ENCODE measurements around the gene RNASET2.

RNASET2 gene, protein sequence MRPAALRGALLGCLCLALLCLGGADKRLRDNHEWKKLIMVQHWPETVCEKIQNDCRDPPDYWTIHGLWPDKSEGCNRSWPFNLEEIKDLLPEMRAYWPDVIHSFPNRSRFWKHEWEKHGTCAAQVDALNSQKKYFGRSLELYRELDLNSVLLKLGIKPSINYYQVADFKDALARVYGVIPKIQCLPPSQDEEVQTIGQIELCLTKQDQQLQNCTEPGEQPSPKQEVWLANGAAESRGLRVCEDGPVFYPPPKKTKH

GRCh38 chr6:166956444-166957086 is at the start of gene RNASET2:
TSS of gene RNASET2 (minus strand) at chr6:166956550. CDS start at chr6:166956182, 368 bp downstream.
- DNase-seq (ENCODE audit: extremely low read depth, low read depth) = peak; percentile 75
- TF ChIP-seq CTCF (IDR thresholded peaks at IDR 0.05; ENCODE audit: low read depth, low read length) = no peak

DNA sequence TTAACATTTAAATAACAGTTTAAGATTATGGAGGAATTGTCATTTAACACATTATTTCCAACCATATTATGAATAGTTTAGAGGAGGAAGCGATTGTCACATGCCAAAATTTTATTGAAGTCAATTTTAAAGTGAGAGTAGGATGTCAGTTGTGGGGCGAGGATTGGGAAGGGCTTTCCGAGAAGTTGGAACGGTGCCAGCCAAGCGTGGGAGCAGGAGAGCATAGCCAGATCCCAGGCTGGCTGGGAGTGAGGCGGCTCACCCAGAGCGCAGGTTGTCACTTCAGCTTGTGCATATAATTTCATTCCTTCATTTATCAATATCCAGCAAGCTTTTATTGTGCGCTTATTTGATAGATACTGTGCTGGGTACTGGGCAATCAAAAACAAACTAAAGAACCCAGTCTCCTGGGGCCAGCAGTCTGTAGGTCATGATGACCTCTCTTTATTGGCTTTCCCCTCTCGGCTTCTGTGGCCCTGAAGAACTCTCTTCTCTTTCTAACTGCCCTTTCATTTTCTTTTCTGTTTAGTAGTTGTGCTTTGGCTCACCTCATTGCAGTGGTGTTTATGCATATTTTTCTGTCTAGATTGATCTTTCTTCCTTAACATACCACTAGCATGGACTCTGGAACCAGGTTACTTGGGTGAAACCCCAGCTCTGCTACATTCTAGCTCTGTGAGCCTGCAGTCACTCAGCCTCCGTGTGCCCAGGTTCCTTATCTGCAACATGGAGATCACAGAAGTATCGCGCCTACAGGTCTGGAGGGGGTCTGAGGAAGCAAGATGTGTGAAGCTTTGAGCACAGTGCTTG is 49.2 kb upstream of the RNASET2 start:
- no peak for DNase-seq (ENCODE audit: extremely low read depth, low read depth)
- no peak for TF ChIP-seq CTCF (IDR thresholded peaks at IDR 0.05; ENCODE audit: low read depth, low read length)

DNA sequence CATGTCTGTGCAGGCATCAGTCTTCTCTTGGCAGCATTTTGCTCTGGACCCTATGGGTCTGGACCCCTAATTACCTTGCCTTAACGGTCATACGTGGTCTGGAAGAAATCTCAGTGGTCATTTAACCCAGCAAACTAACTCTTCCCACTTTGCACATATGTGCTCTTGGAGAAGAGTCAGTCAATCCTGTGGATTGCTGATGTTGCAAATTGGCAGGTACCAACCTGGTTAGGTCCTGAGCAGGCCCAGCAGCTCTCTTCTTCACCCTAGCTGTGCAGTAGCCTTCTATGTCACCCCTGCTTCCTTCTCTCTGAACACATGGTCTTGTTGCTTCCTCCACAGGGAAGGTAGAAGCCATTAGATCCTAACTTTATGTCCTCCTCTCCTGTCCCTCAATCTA is 44.4 kb upstream of the RNASET2 start:
- DNase-seq (ENCODE audit: extremely low read depth, low read depth) = no peak
- no peak for TF ChIP-seq CTCF (IDR thresholded peaks at IDR 0.05; ENCODE audit: low read depth, low read length)

- TF ChIP-seq CTCF (IDR thresholded peaks at IDR 0.05; ENCODE audit: low read depth, low read length) = no peak
- DNase-seq (ENCODE audit: extremely low read depth, low read depth) = no peak
Observed at GRCh38 chr6:166999884-167000253, 43.5 kb upstream of the RNASET2 start.

GRCh38 chr6:166999145-166999883 is 43.0 kb upstream of the RNASET2 start, which contains the start of gene CEP43:
TSS of gene CEP43 (plus strand) at chr6:166999397. CDS start at chr6:166999413, 16 bp downstream.
- DNase-seq (ENCODE audit: extremely low read depth, low read depth) = peak; percentile 91
- no peak for TF ChIP-seq CTCF (IDR thresholded peaks at IDR 0.05; ENCODE audit: low read depth, low read length)

DNA sequence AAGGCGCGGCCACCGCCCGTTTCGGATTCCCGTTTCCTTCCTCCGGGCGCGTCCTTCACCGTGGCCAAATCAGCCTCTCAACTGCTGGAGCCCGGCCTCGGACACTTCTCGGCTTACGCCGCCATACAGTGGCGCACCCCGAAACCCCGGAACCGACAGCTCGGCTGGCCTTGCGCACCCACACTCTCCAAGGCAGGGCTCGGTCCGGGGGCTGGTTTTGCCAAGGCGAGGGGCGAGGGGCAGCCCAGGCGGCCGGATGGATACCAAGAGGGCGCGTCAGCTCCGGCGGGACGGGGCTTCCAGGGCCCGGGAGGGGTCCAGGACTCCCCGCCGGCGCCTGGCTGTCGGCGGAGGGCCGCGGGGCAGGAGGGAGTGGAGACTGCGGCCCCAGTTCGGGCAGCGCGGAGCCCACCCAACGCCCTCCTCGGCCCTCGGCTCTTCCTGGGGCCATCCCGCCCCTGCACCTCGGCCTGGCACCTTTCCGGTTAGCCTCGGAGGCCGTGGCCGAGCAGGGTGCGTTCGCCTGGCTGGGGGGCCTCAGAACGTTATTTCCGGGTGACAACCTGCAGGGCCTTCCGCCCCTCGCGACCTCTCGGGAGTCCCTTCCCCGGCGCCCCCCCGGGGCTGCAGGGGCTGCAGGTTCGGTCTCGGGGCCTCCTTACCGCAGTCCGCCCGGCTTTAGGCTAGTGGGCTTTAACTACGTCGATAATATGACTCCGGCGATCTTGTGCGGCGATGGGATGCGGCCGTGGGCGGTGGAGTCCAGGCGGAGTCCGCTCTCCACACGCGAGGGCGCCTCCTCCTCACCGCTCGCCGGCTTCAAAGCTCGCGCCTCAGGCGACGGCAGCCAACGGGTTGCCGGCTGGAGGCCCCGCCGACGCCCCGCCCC is 42.1 kb upstream of the RNASET2 start:
- no peak for TF ChIP-seq CTCF (IDR thresholded peaks at IDR 0.05; ENCODE audit: low read depth, low read length)
- DNase-seq (ENCODE audit: extremely low read depth, low read depth) = no peak
